ENCODE results near the gene GAP43. TPM values are rescaled to one million over a fixed set of nuclear protein-coding genes. Genes with fewer than 3 reads are reported as not detected.

The GAP43 gene
- total and polyA plus RNA-seq, 7 experiments from 2014 or later = not detected

DNA sequence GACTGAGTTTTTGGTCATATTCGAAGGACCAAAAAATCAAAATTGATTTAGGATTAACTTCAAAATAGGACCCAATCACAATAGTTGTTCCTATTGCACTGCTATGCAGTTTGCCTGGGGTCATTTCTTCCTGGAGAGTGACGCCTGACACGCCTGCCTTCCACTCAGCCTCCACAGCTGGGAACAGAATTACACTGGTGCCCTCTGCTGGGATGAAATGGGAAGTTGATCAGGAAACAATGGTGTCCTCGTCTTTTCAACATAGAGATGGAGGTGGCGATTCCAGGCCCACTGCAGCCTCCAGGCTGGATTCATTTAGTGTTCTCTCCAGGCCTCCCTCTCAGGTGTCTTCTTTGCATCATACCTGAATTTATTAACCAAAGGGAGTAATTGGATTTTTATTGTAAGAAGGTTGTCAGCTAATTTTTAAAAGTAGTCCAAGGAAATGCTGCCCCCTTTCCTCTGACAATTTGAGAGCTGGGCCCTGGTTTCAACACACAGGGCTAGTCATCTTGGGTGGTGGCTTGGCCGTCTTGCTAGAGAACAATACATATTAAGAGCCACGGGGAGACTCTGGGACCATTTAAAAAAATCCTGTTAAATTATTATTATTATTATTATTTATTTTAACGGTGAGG is 69.7 kb downstream of the GAP43 start:
- peak; percentile 89 for ATAC-seq
- peak; percentile 19 to 65 (median 49) for DNase-seq
- no peak overlapping the region for H3K4me3 ChIP-seq (ENCODE audit: low read length)
- no peaks in the 10 kb centered on the region for H3K36me3 Mint-ChIP-seq
- peak overlapping the region in 1 of 9 donors; percentile 47 for H3K27ac Mint-ChIP-seq
- no peak overlapping the region for H3K27ac ChIP-seq (ENCODE audit: low read depth, low read length)
- peaks cover 3 to 11% (median 4%) of the 10 kb centered on the region in 5 donors for H3K27me3 Mint-ChIP-seq
- intact Hi-C loops (cut with micrococcal nuclease) = loop anchor here (1.0 to 10.0 kb wide), 16 partner anchors 35 to 1958 kb away; partner anchors contain the start of genes GRAMD1C (in 1 of the 2) and ZBTB20 (in 1 of the 2)
- ChIA-PET POLR2A (interaction anchor here (0.6 kb wide), 1 partner anchor 48 kb away, joined by 3 read pairs; no protein-coding TSS in a partner anchor), CTCF (interaction anchor here (0.7 to 1.3 kb wide), 7 partner anchors 10 to 601 kb away, joined by 3 to 4 read pairs (median 3); no protein-coding TSS in a partner anchor)
- no peaks in the 10 kb centered on the region for H3K9me3 Mint-ChIP-seq
- no peak overlapping the region for H3K4me3 Mint-ChIP-seq
- H3K4me1 Mint-ChIP-seq = no peaks in the 10 kb centered on the region
- H3K27me3 ChIP-seq (ENCODE audit: control insufficient read depth in 2 of 2, insufficient read depth in 2 of 2, low read length in 2 of 2) = no peaks in the 10 kb centered on the region
- H3K9me3 ChIP-seq (ENCODE audit: control insufficient read depth in 2 of 3, low read length in 3 of 3) = no peaks in the 10 kb centered on the region
- H3K36me3 ChIP-seq (ENCODE audit: control insufficient read depth in 2 of 3, insufficient read depth in 3 of 3, low read length in 3 of 3) = no peaks in the 10 kb centered on the region
- H3K4me1 ChIP-seq (ENCODE audit: control insufficient read depth in 2 of 2, insufficient read depth in 2 of 2, low read length in 2 of 2) = no peaks in the 10 kb centered on the region

DNA sequence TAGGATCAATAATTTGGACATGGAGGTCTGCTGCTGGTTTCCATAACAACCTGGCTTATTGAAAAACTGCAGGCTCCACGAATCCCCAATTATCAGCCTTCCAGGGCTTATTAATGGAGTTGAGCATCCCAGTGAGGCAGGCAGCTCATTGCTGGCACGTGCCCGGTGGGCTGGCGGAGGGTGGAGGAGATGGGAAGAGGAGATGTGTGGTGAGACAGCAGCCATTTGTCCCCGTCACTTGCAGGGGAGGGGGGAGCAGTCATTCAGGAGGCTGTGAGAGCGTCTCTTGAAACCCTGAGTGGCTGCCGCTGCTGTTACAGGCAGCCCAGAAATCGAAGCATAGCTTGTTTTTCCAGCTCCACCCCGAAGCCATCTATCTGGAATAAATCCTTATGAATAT is 70.6 kb downstream of the GAP43 start:
- Histone ChIP-seq H3K27ac (ENCODE audit: low read depth, low read length) (no peak overlapping the region), H3K9me3 (ENCODE audit: control insufficient read depth in 2 of 3, low read length in 3 of 3) (no peaks in the 10 kb centered on the region), H3K4me1 (ENCODE audit: control insufficient read depth in 2 of 2, insufficient read depth in 2 of 2, low read length in 2 of 2) (no peaks in the 10 kb centered on the region), H3K27me3 (ENCODE audit: control insufficient read depth in 2 of 2, insufficient read depth in 2 of 2, low read length in 2 of 2) (no peaks in the 10 kb centered on the region), H3K4me3 (ENCODE audit: low read length) (no peak overlapping the region), H3K36me3 (ENCODE audit: control insufficient read depth in 2 of 3, insufficient read depth in 3 of 3, low read length in 3 of 3) (no peaks in the 10 kb centered on the region)
- ATAC-seq = no peak
- ChIA-PET CTCF (interaction anchor here (0.9 to 1.3 kb wide), 3 partner anchors 11 to 602 kb away, joined by 3 to 4 read pairs (median 4); no protein-coding TSS in a partner anchor), POLR2A (no interaction called here)
- H3K4me3 Mint-ChIP-seq = no peak overlapping the region
- H3K27ac Mint-ChIP-seq = no peak overlapping the region
- no peak for DNase-seq
- H3K36me3 Mint-ChIP-seq = no peaks in the 10 kb centered on the region
- peaks cover 4 to 10% (median 4%) of the 10 kb centered on the region in 5 donors for H3K27me3 Mint-ChIP-seq
- intact Hi-C loops (cut with micrococcal nuclease) = loop anchor here (1.0 to 10.0 kb wide), 16 partner anchors 36 to 1959 kb away; partner anchors contain the start of genes GRAMD1C (in 1 of the 2) and ZBTB20 (in 1 of the 2)
- no peaks in the 10 kb centered on the region for H3K4me1 Mint-ChIP-seq
- no peaks in the 10 kb centered on the region for H3K9me3 Mint-ChIP-seq

- Mint-ChIP-seq H3K27ac (no peak overlapping the region), H3K9me3 (no peaks in the 10 kb centered on the region), H3K4me3 (no peak overlapping the region), H3K27me3 (peaks cover 0 to 8% (median 5%) of the 10 kb centered on the region in 5 donors), H3K4me1 (no peaks in the 10 kb centered on the region), H3K36me3 (no peaks in the 10 kb centered on the region)
- no peak overlapping the region for H3K27ac ChIP-seq (ENCODE audit: low read depth, low read length)
- POLR2A ChIA-PET = no interaction called here
- H3K27me3 ChIP-seq (ENCODE audit: control insufficient read depth in 2 of 2, insufficient read depth in 2 of 2, low read length in 2 of 2) = no peaks in the 10 kb centered on the region
- no peaks in the 10 kb centered on the region for H3K4me1 ChIP-seq (ENCODE audit: control insufficient read depth in 2 of 2, insufficient read depth in 2 of 2, low read length in 2 of 2)
- intact Hi-C loops (cut with micrococcal nuclease) = loop anchor here (10.0 kb wide), 4 partner anchors 120 to 1960 kb away; partner anchors contain the start of gene GRAMD1C (in 1 of the 2)
- no peak for DNase-seq
- H3K9me3 ChIP-seq (ENCODE audit: control insufficient read depth in 2 of 3, low read length in 3 of 3) = no peaks in the 10 kb centered on the region
- no peak overlapping the region for H3K4me3 ChIP-seq (ENCODE audit: low read length)
- no peaks in the 10 kb centered on the region for H3K36me3 ChIP-seq (ENCODE audit: control insufficient read depth in 2 of 3, insufficient read depth in 3 of 3, low read length in 3 of 3)
- CTCF ChIA-PET = no interaction called here
- no peak for ATAC-seq
Measured at GRCh38 chr3:115695090-115695489, 71.8 kb downstream of the GAP43 start.

DNA sequence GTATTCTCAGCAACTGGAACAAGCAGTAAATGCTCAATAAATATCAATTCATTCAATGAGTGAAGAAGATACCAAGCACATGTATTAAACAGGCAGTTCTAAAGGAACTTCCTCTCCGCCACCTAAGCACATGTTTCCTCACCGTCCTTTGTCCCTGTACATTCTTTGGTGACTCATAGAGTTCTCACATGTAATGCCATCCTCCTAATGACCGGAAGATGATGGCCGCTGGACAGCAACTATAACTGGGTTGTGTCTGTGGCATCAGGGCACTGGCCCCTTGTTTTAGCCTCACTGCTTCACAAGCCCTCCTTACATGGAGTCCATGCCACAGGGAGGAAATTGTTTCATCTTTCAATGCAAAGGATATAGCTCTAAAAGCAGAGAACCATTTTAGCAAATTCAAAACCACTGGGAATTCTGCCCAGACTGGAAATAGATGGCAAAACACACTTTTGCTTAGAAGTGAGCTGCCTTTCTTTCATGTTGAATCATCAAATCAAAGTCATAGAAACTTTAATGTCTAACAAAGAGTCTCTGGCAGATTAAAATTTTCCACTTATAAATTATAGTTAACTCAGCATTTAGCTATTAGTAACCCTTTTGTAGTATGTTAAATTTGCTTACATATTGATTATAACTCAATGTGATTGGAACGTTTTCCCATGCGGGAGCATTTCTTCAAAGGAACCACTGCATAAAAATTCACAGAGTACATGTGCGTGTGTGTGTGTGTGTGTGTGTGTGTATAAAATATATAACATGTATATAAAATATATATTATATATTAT is 74.1 kb downstream of the GAP43 start:
- Histone ChIP-seq H3K9me3 (ENCODE audit: control insufficient read depth in 2 of 3, low read length in 3 of 3) (no peaks in the 10 kb centered on the region), H3K27me3 (ENCODE audit: control insufficient read depth in 2 of 2, insufficient read depth in 2 of 2, low read length in 2 of 2) (no peaks in the 10 kb centered on the region), H3K27ac (ENCODE audit: low read depth, low read length) (no peak overlapping the region), H3K36me3 (ENCODE audit: control insufficient read depth in 2 of 3, insufficient read depth in 3 of 3, low read length in 3 of 3) (no peaks in the 10 kb centered on the region), H3K4me1 (ENCODE audit: control insufficient read depth in 2 of 2, insufficient read depth in 2 of 2, low read length in 2 of 2) (no peaks in the 10 kb centered on the region), H3K4me3 (ENCODE audit: low read length) (no peak overlapping the region)
- H3K4me1 Mint-ChIP-seq = no peaks in the 10 kb centered on the region
- DNase-seq = no peak
- intact Hi-C loops (cut with micrococcal nuclease) = loop anchor here (10.0 kb wide), 4 partner anchors 123 to 1963 kb away; partner anchors contain the start of gene GRAMD1C (in 1 of the 2)
- POLR2A ChIA-PET = no interaction called here
- H3K27me3 Mint-ChIP-seq = peaks cover 0 to 8% (median 5%) of the 10 kb centered on the region in 5 donors
- CTCF ChIA-PET = interaction anchor here (0.6 kb wide), 1 partner anchor 805 kb away, joined by 3 read pairs; no protein-coding TSS in a partner anchor
- H3K36me3 Mint-ChIP-seq = no peaks in the 10 kb centered on the region
- H3K27ac Mint-ChIP-seq = no peak overlapping the region
- ATAC-seq = no peak
- no peak overlapping the region for H3K4me3 Mint-ChIP-seq
- H3K9me3 Mint-ChIP-seq = no peaks in the 10 kb centered on the region

GRCh38 chr3:115698851-115699591 is 75.7 kb downstream of the GAP43 start:
- ATAC-seq (peak; percentile 12), DNase-seq (peak in 3 of 9 donors; percentile 3 to 11 (median 9))
- H3K4me3 Mint-ChIP-seq = no peak overlapping the region
- H3K27ac Mint-ChIP-seq = no peak overlapping the region
- Histone ChIP-seq H3K4me1 (ENCODE audit: control insufficient read depth in 2 of 2, insufficient read depth in 2 of 2, low read length in 2 of 2) (no peaks in the 10 kb centered on the region), H3K9me3 (ENCODE audit: control insufficient read depth in 2 of 3, low read length in 3 of 3) (no peaks in the 10 kb centered on the region), H3K36me3 (ENCODE audit: control insufficient read depth in 2 of 3, insufficient read depth in 3 of 3, low read length in 3 of 3) (no peaks in the 10 kb centered on the region), H3K27me3 (ENCODE audit: control insufficient read depth in 2 of 2, insufficient read depth in 2 of 2, low read length in 2 of 2) (no peaks in the 10 kb centered on the region), H3K27ac (ENCODE audit: low read depth, low read length) (no peak overlapping the region), H3K4me3 (ENCODE audit: low read length) (no peak overlapping the region)
- ChIA-PET CTCF (no interaction called here), POLR2A (no interaction called here)
- peaks cover 0 to 9% (median 6%) of the 10 kb centered on the region in 5 donors for H3K27me3 Mint-ChIP-seq
- H3K4me1 Mint-ChIP-seq = no peaks in the 10 kb centered on the region
- no peaks in the 10 kb centered on the region for H3K36me3 Mint-ChIP-seq
- no peaks in the 10 kb centered on the region for H3K9me3 Mint-ChIP-seq
- intact Hi-C loops (cut with micrococcal nuclease) = loop anchor here (10.0 kb wide), 4 partner anchors 124 to 1964 kb away; partner anchors contain the start of gene GRAMD1C (in 1 of the 2)

DNA sequence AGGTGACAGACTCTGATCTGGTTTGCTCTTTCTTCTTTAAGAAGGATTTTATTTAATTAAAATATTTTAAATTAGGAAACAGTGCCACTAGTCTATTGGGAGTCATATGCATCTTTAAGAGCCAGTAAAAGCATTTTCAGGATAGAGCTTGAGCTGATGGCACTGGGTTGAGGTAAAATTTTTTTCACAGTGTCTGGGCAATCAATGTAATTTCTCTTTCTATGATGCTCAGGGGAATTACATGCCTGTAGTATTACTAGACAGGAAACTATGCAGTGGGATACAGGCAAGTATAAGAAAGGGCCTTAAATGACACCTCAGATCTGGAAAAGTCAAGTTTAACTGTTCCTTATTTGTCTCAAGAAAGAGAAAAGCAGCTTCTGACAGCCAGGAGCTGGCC is 76.4 kb downstream of the GAP43 start:
- no peak overlapping the region for H3K4me3 Mint-ChIP-seq
- Histone ChIP-seq H3K4me3 (ENCODE audit: low read length) (no peak overlapping the region), H3K27me3 (ENCODE audit: control insufficient read depth in 2 of 2, insufficient read depth in 2 of 2, low read length in 2 of 2) (no peaks in the 10 kb centered on the region), H3K9me3 (ENCODE audit: control insufficient read depth in 2 of 3, low read length in 3 of 3) (no peaks in the 10 kb centered on the region), H3K36me3 (ENCODE audit: control insufficient read depth in 2 of 3, insufficient read depth in 3 of 3, low read length in 3 of 3) (no peaks in the 10 kb centered on the region), H3K4me1 (ENCODE audit: control insufficient read depth in 2 of 2, insufficient read depth in 2 of 2, low read length in 2 of 2) (no peaks in the 10 kb centered on the region), H3K27ac (ENCODE audit: low read depth, low read length) (no peak overlapping the region)
- POLR2A ChIA-PET = no interaction called here
- intact Hi-C loops (cut with micrococcal nuclease) = loop anchor here (10.0 kb wide), 4 partner anchors 125 to 1965 kb away; partner anchors contain the start of gene GRAMD1C (in 1 of the 2)
- H3K36me3 Mint-ChIP-seq = no peaks in the 10 kb centered on the region
- ATAC-seq (no peak), DNase-seq (no peak)
- peaks cover 0 to 11% (median 8%) of the 10 kb centered on the region in 5 donors for H3K27me3 Mint-ChIP-seq
- CTCF ChIA-PET = no interaction called here
- no peaks in the 10 kb centered on the region for H3K9me3 Mint-ChIP-seq
- no peak overlapping the region for H3K27ac Mint-ChIP-seq
- H3K4me1 Mint-ChIP-seq = no peaks in the 10 kb centered on the region

Data from naive thymus-derived CD4-positive, alpha-beta T cell (primary cell).